C4-2B (cell line): ENCODE results near the gene CXorf49.
"Not testable (repeated sequence)": the region's sequence is repeated elsewhere in the genome, so short reads cannot be mapped to it uniquely, and the experiment has no call there.

Source experiments
- ZFX ChIP-seq: fragments of 450-650 bp; IDR thresholded peaks from 2 replicates; pipeline ENCODE4 v1.6.1; 2017
- TF ChIP-seq, protein P1 (sequence below): fragments of 450-650 bp; conservative IDR thresholded peaks from 2 replicates; pipeline ENCODE4 v1.5.1; 2017; ENCODE audit warnings: mild to moderate bottlenecking

DNA sequence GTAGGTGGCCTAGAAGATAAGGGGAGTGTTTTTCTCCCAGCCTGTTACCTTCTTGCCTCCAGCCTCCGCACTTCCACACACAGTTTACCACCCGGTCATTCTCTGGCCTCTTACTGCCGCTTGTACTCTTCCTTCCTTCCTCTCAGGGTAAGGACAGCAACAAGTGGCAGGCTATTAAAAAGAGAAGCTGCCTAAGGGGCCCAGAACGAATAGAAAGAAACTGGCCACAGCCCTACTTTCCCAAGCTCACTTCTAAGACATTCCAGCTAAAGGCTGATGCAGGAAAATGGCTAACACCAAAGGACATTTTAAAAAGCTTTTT is 19.1 kb downstream of the CXorf49 start:
- TF ChIP-seq, protein P1, sequence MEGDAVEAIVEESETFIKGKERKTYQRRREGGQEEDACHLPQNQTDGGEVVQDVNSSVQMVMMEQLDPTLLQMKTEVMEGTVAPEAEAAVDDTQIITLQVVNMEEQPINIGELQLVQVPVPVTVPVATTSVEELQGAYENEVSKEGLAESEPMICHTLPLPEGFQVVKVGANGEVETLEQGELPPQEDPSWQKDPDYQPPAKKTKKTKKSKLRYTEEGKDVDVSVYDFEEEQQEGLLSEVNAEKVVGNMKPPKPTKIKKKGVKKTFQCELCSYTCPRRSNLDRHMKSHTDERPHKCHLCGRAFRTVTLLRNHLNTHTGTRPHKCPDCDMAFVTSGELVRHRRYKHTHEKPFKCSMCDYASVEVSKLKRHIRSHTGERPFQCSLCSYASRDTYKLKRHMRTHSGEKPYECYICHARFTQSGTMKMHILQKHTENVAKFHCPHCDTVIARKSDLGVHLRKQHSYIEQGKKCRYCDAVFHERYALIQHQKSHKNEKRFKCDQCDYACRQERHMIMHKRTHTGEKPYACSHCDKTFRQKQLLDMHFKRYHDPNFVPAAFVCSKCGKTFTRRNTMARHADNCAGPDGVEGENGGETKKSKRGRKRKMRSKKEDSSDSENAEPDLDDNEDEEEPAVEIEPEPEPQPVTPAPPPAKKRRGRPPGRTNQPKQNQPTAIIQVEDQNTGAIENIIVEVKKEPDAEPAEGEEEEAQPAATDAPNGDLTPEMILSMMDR = not testable (repeated sequence)
- TF ChIP-seq ZFX = not testable (repeated sequence)
